SK-N-SH treated with all-trans-retinoic acid at 6 μM for 48 hours (cell line): ENCODE measurements around the gene TMEM183A.

Experiments used
- ARNTL ChIP-seq: fragments of 450-650 bp; formaldehyde crosslinking; IDR thresholded peaks from 2 replicates; pipeline ENCODE4 v1.5.0; 2020; ENCODE audit warnings: low read depth, mild to moderate bottlenecking, moderate library complexity, borderline replicate concordance
- BACH2 ChIP-seq: fragments of 250-450 bp; sonication (Bioruptor Pico); IDR thresholded peaks from 2 replicates; pipeline ENCODE4 v1.9.0; 2021; ENCODE audit warnings: mild to moderate bottlenecking, borderline replicate concordance
- CSDC2 ChIP-seq: fragments of 250-450 bp; sonication (Bioruptor Pico); IDR thresholded peaks from 2 replicates; pipeline ENCODE4 v1.5.0; 2020; ENCODE audit warnings: mild to moderate bottlenecking, moderate library complexity
- GLIS3 ChIP-seq: fragments of 250-450 bp; sonication (Bioruptor Pico); IDR thresholded peaks from 2 replicates; pipeline ENCODE4 v1.5.0; 2020; ENCODE audit warnings: mild to moderate bottlenecking, moderate library complexity
- ISL1 ChIP-seq: fragments of 250-450 bp; sonication (Bioruptor Pico); IDR thresholded peaks from 2 replicates; pipeline ENCODE4 v2.1.2; 2022; ENCODE audit warnings: mild to moderate bottlenecking, moderate library complexity
- OSR1 ChIP-seq: fragments of 250-450 bp; sonication (Bioruptor Pico); IDR thresholded peaks from 2 replicates; pipeline ENCODE4 v1.8.0; 2022; ENCODE audit warnings: moderate library complexity, mild to moderate bottlenecking, inconsistent platforms
- RARB ChIP-seq: fragments of 250-450 bp; sonication (Bioruptor Pico); IDR thresholded peaks from 2 replicates; pipeline ENCODE4 v1.8.0; 2021; ENCODE audit warnings: mild to moderate bottlenecking, moderate library complexity
- SNAI2 ChIP-seq: fragments of 250-450 bp; sonication (Bioruptor Pico); IDR thresholded peaks from 2 replicates; pipeline ENCODE4 v1.5.0; 2020; ENCODE audit warnings: mild to moderate bottlenecking, moderate library complexity
- TOX ChIP-seq: fragments of 250-450 bp; sonication (Bioruptor Pico); IDR thresholded peaks from 2 replicates; pipeline ENCODE4 v1.8.0; 2021; ENCODE audit warnings: mild to moderate bottlenecking, moderate library complexity, borderline replicate concordance
- ZFP30 ChIP-seq: fragments of 450-650 bp; formaldehyde crosslinking; IDR thresholded peaks from 2 replicates; pipeline ENCODE4 v1.5.0; 2022; ENCODE audit warnings: mild to moderate bottlenecking, moderate library complexity
- ZNF565 ChIP-seq: fragments of 450-650 bp; formaldehyde crosslinking; conservative IDR thresholded peaks from 2 replicates; pipeline ENCODE4 v1.5.0; 2020; ENCODE audit warnings: low read depth, mild to moderate bottlenecking, moderate library complexity
- TF ChIP-seq, protein P1 (sequence below): fragments of 250-450 bp; sonication (Bioruptor Pico); IDR thresholded peaks from 2 replicates; pipeline ENCODE4 v1.8.0; 2020; ENCODE audit warnings: mild to moderate bottlenecking, moderate library complexity, borderline replicate concordance
- TF ChIP-seq, protein P2 (sequence below): fragments of 250-450 bp; sonication (Bioruptor Pico); IDR thresholded peaks from 2 replicates; pipeline ENCODE4 v1.8.0; 2021; ENCODE audit warnings: low read depth, mild to moderate bottlenecking, moderate library complexity, borderline replicate concordance

DNA sequence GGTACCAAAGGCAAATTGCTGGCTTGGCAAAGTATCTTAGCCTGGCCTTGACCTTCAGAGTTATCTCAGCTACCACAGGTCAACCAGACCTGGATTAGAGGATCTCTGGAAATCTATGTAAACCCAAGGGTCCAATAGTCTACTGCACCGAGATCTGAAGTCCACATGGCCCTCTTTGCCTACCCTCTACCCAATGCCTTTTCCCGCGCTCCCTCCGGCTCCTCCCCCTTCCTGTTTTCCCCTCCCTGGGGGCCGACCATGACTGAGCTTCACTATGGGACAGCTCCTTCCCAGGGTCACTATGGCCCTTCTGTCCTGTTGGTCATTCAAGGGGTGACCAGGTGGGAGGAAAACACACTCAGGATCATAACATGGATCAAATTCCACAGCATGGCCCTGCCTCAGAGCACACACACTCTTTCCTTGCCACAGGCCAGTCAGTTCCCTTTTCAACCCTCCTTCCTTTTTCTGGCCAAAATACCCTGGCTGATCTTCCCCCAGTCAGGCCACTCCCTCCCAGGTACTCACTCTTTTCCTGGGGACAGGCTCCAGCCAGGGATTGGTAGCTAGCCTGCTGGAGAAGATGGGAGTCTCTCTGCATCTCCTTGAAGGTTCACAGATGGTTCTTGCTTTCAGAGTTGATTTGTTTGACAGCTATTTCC is 19.1 kb upstream of the TMEM183A start:
- TF ChIP-seq GLIS3 (CRISPR knock-in tag) (no peak), ZFP30 (no peak), BACH2 (CRISPR knock-in tag) (no peak), SNAI2 (no peak), CSDC2 (CRISPR knock-in tag) (no peak), ZNF565 (CRISPR knock-in tag) (no peak), ISL1 (CRISPR knock-in tag) (no peak), TOX (CRISPR knock-in tag) (no peak), OSR1 (CRISPR knock-in tag) (no peak), ARNTL (CRISPR knock-in tag) (no peak), RARB (no peak)
- TF ChIP-seq, protein P1, sequence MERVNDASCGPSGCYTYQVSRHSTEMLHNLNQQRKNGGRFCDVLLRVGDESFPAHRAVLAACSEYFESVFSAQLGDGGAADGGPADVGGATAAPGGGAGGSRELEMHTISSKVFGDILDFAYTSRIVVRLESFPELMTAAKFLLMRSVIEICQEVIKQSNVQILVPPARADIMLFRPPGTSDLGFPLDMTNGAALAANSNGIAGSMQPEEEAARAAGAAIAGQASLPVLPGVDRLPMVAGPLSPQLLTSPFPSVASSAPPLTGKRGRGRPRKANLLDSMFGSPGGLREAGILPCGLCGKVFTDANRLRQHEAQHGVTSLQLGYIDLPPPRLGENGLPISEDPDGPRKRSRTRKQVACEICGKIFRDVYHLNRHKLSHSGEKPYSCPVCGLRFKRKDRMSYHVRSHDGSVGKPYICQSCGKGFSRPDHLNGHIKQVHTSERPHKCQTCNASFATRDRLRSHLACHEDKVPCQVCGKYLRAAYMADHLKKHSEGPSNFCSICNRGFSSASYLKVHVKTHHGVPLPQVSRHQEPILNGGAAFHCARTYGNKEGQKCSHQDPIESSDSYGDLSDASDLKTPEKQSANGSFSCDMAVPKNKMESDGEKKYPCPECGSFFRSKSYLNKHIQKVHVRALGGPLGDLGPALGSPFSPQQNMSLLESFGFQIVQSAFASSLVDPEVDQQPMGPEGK = no peak
- TF ChIP-seq, protein P2, sequence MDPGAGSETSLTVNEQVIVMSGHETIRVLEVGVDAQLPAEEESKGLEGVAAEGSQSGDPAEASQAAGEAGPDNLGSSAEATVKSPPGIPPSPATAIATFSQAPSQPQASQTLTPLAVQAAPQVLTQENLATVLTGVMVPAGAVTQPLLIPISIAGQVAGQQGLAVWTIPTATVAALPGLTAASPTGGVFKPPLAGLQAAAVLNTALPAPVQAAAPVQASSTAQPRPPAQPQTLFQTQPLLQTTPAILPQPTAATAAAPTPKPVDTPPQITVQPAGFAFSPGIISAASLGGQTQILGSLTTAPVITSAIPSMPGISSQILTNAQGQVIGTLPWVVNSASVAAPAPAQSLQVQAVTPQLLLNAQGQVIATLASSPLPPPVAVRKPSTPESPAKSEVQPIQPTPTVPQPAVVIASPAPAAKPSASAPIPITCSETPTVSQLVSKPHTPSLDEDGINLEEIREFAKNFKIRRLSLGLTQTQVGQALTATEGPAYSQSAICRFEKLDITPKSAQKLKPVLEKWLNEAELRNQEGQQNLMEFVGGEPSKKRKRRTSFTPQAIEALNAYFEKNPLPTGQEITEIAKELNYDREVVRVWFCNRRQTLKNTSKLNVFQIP (CRISPR knock-in tag) = no peak
